GM21576 (cell line): Measurements from ENCODE around the gene DXO.

Experiments used
- ATAC-seq: cut with Tn5 transposase; IDR thresholded peaks from one replicate; pipeline ENCODE4 v1.9.1; 2021; ENCODE audit warnings: mild to moderate bottlenecking, moderate library complexity; ENCODE audit not compliant: unreplicated experiment

Gene DXO

DNA sequence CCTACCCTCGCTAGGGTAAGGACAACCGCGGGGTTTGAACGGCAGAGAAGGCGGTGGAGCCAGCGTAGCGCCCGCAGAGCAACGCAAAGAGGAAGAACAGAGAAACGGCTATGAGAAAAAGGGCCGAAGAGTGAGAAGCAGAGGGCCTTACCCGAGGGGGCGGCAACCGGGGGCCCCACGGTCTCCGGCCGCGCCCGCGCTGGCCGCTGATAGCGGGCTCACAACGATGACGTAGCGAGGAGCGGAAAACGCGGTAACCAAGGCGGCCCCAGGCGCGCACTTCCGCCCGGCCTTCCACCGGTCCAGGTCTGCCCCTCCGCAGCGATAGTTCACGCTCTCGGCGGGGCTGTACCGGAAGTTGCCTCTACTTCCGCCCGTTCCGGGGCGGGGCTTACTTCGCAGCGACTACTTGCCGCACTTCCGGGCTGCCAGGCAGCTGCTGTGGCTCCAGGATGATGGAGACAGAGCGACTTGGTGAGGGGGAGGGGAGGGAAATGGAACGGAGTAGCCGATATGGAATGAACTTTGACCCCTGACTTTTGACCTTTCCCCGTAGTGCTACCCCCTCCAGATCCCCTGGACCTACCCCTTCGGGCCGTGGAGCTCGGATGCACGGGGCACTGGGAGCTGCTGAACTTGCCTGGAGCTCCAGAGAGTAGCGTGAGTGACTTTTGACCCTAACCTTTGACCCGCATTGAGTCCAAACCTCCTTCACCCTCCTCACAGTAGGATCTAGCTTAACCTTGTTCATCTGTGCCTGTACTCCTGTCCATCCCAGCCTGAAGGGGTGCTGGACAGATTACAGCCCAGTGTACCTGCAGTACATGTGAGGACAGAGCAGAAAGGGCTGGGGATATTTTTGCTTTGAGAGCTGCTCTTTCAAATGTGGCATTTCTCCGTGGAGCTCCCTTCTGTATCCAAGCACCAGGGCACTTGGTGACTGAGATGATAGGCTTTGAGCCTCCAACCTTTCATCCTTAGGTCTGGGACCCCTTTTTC lies 12.9 kb downstream of the DXO start, which contains the start of the genes NELFE and SKIC2:
TSS of gene NELFE (minus strand) at position 231 of the 999 bp plus-strand sequence. CDS start 525 bp downstream, outside the sequence.
TSS of gene SKIC2 (plus strand) at position 435 of the 999 bp plus-strand sequence. CDS start at position 453, 18 bp downstream.
- peak; percentile 92 for ATAC-seq

DNA sequence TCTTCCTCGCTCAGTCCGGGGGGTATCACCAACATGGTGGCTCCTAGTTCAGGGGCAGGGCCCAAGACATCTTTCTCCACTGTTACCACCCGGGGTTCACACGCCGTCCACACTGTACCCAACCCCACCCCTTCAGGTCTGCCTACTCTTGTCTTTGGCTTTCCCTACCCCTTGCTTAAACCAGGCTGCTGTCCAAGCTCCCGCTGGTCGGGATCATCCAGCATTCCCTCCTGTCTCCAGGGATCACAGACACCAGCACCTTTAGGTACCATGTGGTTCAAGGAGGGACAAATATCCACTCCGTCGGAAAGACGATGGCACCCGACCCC lies 13.6 kb downstream of the DXO start:
- ATAC-seq: peak; percentile 5

GRCh38 chr6:31956796-31957195 lies 15.1 kb downstream of the DXO start:
- no peak for ATAC-seq

DNA sequence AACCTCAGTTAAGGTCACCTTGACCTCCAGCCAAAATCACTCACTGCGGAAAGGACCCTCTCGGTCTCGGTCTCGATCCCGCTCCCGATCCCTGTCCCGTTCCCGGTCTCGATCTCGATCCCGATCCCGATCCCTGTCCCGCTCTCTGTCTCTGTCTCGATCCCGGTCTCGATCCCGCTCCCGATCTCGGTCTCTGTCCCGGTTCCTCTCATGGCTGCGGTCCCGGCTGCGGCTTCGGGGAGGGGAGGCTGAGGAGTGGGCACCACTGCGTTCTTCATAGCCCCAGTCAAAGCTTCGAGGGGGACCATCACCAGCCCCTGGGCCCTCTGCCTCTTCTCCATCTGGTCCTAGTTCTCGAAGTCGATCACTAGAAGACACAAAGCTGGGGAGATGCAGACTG lies 17.4 kb downstream of the DXO start:
- ATAC-seq: no peak

DNA sequence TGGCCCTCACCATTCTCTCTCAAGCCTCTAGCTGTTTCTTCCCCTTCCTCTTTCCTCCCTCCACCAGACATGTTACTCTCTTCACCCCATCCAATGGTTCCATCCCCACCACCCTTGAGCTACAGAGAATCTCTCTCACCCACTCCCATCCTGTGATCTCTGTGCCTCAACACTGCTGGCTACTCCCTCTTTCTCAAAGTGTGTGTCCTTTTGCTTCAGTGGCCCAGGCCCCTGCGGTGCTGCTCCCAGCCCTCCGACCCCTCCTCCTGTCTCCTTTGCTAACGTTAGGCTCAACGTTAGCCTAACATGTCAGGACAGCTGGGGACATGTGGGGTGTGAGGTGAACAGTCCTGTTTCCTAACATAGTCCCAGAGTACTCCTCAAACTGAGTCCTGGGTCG lies 19.0 kb downstream of the DXO start:
- ATAC-seq: no peak

GRCh38 chr6:31952140-31952805 lies 19.7 kb downstream of the DXO start:
- ATAC-seq: no peak

DNA sequence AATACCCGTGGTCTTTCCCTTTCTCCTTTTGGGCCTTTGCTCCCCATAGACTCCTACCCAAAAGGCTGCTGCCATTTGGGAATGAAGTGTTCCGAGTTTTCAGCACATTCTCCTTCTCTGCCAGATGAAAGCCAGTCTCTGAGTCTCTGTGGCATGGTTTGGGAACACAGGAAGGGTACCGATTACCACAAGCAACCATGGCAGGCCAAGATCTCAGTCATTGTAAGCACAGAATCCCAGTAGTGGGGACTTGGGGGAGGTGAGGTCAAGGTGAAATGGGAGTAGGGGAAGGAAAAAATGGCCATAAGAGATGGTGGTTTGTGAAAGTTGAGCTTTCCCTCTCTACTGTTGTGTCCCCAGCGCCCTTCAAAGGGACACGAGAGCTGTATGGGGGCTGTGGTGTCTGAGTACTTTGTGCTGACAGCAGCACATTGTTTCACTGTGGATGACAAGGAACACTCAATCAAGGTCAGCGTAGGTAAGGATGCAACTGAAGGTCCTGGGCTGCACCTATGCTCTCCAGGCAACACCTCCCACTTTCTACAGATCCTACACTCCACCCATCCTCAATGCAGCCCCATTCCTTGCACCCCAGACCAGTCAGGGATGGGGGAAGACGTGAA lies 21.9 kb downstream of the DXO start:
- ATAC-seq: no peak

GRCh38 chr6:31948753-31949413 lies 23.1 kb downstream of the DXO start:
- no peak for ATAC-seq

DNA sequence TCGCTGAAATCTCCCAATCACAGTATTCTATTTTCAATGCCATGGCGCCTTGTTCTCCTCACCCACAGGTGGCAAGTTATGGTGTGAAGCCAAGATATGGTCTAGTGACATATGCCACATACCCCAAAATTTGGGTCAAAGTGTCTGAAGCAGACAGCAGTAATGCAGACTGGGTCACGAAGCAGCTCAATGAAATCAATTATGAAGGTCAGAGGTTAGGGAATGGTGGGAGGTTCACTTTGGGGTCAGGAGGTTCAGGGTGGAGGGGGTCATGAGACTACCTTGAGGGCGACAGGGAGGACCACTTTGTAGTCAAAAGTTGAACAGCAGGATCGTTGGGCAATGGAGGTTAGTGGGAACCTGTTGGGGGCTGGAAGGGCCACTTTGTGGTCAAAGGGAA lies 23.6 kb downstream of the DXO start:
- ATAC-seq: no peak

DNA sequence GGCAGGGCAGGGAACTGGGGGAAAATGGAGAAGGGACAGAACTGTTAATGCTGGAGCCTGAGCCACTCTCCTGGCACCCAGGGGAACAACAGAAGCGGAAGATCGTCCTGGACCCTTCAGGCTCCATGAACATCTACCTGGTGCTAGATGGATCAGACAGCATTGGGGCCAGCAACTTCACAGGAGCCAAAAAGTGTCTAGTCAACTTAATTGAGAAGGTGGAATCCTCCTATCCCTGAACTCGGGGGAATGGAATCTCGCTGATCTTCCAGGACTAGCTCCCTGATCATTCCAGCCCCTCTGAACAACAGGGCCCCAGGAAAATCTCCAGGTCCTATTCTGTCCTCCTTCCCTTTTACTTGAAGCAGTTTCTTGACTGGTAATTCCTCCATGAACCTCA lies 24.1 kb downstream of the DXO start:
- ATAC-seq: no peak

- no peak for ATAC-seq
These were observed 24.8 kb downstream of the DXO start for GRCh38 chr6:31947070-31947675.

DNA sequence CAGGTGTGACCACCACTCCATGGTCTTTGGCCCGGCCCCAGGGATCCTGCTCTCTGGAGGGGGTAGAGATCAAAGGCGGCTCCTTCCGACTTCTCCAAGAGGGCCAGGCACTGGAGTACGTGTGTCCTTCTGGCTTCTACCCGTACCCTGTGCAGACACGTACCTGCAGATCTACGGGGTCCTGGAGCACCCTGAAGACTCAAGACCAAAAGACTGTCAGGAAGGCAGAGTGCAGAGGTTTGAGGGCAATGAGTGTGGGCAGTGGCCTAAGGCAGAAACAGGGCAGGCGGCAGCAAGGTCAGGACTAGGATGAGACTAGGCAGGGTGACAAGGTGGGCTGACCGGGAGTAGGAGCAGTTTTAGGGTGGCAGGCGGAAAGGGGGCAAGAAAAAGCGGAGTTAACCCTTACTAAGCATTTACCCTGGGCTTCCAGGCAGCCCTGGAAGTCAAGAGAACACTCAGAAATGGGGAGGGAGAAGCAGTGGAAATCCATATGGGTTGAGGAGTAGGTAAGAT lies 25.5 kb downstream of the DXO start:
- no peak for ATAC-seq

DNA sequence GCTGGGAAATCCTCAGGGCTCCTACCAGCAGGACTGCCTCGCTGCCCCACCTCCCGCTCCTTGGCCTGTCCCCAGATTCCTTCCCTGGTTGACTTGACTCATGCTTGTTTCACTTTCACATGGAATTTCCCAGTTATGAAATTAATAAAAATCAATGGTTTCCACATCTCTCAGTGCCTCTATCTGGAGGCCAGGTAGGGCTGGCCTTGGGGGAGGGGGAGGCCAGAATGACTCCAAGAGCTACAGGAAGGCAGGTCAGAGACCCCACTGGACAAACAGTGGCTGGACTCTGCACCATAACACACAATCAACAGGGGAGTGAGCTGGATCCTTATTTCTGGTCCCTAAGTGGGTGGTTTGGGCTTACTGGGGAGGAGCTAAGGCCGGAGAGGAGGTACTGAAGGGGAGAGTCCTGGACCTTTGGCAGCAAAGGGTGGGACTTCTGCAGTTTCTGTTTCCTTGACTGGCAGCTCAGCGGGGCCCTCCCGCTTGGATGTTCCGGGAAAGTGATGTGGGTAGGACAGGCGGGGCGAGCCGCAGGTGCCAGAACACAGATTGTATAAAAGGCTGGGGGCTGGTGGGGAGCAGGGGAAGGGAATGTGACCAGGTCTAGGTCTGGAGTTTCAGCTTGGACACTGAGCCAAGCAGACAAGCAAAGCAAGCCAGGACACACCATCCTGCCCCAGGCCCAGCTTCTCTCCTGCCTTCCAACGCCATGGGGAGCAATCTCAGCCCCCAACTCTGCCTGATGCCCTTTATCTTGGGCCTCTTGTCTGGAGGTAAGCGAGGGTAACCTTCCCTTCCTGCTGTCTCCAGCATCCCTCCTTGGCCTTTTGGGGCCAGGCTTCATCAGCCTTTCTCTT lies 26.2 kb downstream of the DXO start, which contains the start of gene CFB:
TSS of gene CFB (plus strand) at position 589 of the 863 bp plus-strand sequence. CDS start at position 716, 127 bp downstream.
- no peak for ATAC-seq

DNA sequence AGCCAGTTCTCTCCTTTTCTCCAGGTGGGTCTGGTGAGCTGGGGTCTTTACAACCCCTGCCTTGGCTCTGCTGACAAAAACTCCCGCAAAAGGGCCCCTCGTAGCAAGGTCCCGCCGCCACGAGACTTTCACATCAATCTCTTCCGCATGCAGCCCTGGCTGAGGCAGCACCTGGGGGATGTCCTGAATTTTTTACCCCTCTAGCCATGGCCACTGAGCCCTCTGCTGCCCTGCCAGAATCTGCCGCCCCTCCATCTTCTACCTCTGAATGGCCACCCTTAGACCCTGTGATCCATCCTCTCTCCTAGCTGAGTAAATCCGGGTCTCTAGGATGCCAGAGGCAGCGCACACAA lies 26.8 kb downstream of the DXO start:
- ATAC-seq: no peak

- no peak for ATAC-seq
These were observed 28.2 kb downstream of the DXO start for GRCh38 chr6:31943742-31944141.

GRCh38 chr6:31940256-31940664 lies 31.7 kb downstream of the DXO start:
- no peak for ATAC-seq

- ATAC-seq: no peak
These were observed 36.1 kb downstream of the DXO start for GRCh38 chr6:31935823-31936222.

DNA sequence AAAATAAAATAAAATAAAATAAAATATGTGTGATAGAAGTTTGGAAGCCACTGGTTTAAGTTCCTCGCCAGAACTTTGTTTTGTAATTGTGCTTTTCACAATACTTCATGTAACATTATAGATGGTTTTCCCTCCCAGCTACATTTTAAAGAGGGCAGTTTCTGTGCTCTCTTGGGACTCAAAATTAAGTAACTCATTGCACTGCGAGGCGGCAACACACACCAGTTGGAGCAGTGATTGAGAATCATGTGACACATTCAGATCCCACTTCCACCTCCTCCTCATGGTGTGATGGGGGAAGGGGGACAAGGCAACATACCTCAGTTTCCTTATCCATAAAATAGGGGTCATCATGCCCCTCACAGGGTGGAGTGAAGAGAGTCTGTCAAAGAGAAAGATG lies 36.9 kb downstream of the DXO start:
- ATAC-seq: no peak

- no peak for ATAC-seq
These were observed 38.4 kb downstream of the DXO start for GRCh38 chr6:31933537-31933936.
